Astrocyte of the spinal cord (primary cell): ENCODE results near the gene AQP9.
A peak's percentile ranks its signal among the peaks of the same experiment; 100 is the strongest.

Experiments used
- DNase-seq: peaks from one replicate; pipeline ENCODE4 v3.0.0; 2011; ENCODE audit warnings: low read depth, low spot score
- H3K4me3 ChIP-seq: 2 replicates; pipeline ENCODE4 v1.5.1; 2011; ENCODE audit warnings: low read depth, mild to moderate bottlenecking, low read length, moderate library complexity
- in situ Hi-C: cut with HindIII; loops from 2 replicates; pipeline ENCODE4 v1.10.0; 2017; ENCODE audit warnings: low sequenced_read_pairs
- TF ChIP-seq, protein P1 (sequence below): IDR thresholded peaks from 2 replicates; pipeline ENCODE4 v1.5.1; 2012; ENCODE audit warnings: low read depth, mild to moderate bottlenecking, low read length, inconsistent platforms

Gene AQP9

DNA sequence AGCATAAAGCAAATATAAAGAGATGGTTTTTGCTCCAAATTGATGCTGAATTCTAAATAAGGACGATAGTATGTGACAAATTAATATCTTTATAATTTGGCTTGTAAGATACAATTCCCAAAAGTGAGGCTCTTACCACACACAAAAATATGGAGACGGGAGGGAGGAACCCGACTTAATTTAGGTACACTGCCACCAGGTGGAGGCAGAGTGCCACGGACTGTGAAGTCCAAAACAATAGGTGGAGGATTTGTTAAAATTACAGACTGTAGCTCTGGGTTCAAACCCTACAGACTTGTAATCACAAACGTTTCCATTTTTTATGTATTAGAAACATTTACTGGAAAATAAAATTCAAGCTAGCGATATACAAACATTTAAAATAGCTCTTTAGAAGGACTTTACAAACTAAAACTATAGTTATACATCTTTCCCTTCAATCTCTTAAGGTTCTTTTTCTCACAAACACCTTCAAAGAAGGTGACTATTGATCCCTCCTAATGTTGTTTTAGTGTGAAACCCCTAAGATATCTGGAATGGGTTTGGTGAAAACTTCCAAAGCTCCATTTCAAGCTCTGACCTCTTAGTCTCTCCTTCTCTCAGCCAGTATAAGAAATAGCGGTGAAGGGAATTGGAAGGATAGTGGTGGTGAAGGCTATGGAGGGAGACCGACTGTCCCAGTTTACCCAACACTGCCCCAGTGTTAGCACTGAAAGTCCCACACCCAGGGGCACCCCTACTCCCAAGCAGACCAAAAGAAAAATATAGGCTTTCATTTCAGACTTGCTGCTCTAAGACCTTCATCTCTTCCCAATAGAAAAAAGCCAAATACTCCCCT, 89.7 kb downstream of the AQP9 start:
- no peak overlapping the region for H3K4me3 ChIP-seq
- TF ChIP-seq, protein P1, sequence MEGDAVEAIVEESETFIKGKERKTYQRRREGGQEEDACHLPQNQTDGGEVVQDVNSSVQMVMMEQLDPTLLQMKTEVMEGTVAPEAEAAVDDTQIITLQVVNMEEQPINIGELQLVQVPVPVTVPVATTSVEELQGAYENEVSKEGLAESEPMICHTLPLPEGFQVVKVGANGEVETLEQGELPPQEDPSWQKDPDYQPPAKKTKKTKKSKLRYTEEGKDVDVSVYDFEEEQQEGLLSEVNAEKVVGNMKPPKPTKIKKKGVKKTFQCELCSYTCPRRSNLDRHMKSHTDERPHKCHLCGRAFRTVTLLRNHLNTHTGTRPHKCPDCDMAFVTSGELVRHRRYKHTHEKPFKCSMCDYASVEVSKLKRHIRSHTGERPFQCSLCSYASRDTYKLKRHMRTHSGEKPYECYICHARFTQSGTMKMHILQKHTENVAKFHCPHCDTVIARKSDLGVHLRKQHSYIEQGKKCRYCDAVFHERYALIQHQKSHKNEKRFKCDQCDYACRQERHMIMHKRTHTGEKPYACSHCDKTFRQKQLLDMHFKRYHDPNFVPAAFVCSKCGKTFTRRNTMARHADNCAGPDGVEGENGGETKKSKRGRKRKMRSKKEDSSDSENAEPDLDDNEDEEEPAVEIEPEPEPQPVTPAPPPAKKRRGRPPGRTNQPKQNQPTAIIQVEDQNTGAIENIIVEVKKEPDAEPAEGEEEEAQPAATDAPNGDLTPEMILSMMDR = peak; percentile 76
- peak; percentile 85 for DNase-seq
- in situ Hi-C loops = no loop called here

DNA sequence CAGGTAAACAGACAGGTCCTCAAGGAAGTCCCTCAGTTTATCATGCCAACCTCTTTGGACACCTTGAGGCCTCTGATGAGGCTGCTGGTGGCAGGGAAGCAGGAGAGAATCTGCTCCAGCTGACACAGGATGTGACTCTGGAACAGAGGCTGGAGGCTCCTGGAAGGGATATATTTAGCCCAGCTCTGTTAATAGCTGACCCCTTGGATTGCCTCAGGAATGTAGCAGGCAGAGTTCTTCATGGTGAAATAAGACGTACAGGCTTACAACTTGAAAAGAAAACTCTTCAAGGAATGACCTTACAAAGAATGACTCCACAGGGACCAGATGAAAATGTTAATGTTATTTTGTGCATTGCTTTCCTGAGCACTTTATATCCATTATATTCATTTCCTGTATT, 90.5 kb downstream of the AQP9 start:
- in situ Hi-C loops = no loop called here
- TF ChIP-seq, protein P1 = no peak
- no peak overlapping the region for H3K4me3 ChIP-seq
- peak; percentile 76 for DNase-seq

- TF ChIP-seq, protein P1 = no peak
- no peak overlapping the region for H3K4me3 ChIP-seq
- in situ Hi-C loops = no loop called here
- DNase-seq = no peak
Measured at GRCh38 chr15:58229297-58229768, 91.2 kb downstream of the AQP9 start.

DNA sequence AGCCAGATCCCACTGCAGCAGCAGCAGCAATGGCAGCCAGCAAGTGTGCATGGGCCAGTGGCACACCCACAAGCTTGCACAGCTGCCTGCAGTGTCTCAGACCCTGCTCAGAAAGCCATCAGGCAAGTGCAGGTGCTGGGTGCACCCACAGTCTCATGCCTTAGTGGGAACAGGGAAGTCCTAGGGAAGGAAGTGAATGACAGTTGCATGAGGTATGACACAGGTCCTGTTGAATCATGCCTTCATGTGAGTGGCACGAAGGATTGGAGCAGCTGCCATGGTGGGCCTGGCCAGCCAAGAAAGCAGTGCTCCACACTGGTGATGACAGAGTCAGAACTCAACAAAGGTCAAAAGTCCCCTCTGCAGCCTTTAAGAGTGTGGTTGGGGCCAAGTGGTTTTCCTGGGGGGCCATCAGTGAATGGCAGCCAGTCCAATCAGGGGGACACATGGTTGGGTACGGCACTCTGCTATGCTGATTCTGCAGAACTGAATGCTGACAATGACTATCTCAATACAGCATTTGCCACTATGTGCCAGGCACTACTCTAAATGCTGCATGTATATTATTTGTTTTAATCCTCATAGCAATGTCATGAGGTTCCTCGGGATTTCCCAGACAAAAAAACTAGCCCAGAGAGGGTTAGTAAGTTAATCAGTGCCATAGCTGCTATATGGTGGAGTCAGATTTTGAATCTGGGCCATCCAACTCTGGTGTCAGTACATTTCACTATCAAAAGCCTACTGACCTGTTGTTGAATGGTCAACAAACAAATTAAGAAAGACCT, 94.3 kb downstream of the AQP9 start:
- no peak for DNase-seq
- no peak overlapping the region for H3K4me3 ChIP-seq
- TF ChIP-seq, protein P1 = no peak
- in situ Hi-C loops = no loop called here

DNA sequence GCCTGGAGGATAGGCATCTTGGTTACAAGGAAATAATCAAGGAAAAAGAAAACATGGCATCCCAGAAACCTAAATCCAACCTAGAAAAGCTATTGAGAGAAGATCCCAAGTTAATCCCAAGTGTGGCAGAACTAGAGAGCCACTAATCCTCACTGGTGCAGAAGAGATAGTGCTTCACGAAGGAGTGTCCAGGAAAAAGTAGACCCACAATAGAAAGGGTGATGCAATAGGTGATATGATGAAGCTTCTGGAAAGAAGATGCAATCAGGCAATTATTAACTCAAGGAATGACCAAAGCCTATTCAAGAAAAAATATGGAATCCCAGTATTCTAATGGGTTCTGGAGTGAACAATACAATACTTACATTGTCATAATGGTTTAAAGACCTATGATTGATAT, 95.2 kb downstream of the AQP9 start:
- in situ Hi-C loops = no loop called here
- no peak overlapping the region for H3K4me3 ChIP-seq
- DNase-seq = no peak
- TF ChIP-seq, protein P1 = no peak
